Measurements from ENCODE around the gene KPTN. TPM values are rescaled to one million over a fixed set of nuclear protein-coding genes. Genes with fewer than 3 reads are reported as not detected.
"Not testable (repeated sequence)": the region's sequence is repeated elsewhere in the genome, so short reads cannot be mapped to it uniquely, and the experiment has no call there.

KPTN gene
- total RNA-seq, 1 experiment from 2014 or later: 31.5 TPM

DNA sequence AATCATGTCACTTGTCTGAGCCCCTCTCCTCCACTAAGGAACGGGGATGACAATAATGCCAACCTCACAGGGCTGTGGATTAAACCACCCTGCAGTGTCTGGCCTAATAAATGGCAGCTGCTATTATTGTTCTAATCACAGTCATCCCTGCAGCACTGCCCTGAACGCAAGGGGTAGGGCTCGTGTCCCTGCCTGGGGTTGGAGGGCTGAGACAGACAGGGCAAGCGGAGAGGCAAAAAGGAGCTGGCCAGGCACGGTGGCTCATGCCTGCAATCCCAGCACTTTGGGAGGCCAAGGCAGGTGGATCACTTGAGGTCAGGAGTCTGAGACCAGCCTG lies 10.2 kb upstream of the KPTN start:
- DNase-seq (ENCODE audit: low spot score): no peak

DNA sequence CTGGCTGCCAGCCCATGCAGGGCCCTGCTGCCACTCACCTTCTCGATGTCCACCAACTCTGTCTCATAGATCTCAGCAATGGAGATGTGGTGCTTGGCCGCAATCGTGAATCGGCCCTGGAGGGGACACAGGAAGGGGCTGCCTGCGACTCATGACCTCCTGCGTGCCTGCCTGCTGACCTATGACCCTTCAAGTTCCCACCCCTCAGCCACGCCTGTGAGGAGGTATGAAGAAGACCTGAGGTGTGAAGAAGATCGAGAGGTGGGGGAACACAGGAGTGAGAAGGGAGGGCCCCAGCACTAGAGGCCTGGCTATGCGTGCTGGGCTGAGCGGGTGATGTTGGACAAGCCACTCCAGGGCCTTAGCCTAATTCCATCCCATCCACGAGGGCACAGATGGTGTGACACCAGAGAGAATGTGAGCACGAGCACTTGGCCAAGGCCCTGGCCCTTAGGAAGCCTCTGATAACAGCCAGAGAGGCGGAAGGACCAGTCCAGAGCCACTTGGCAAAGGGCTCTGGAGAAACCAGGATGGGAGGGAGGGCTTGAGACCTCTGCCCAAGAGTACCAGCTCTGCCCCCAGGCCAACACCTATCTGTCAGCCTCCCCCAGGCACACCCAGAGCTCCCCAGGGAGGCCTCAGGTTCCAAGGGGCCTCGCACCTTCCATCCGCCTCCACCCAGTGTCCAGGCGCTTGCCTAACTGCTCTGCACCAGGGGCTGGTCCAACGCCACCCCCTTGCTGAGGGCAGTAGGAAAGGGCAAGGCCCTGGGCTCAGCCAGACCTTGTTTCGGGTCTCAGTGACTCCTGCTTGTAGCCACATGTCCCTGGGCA lies 9.6 kb upstream of the KPTN start:
- peak; percentile 97 for DNase-seq (ENCODE audit: low spot score)
- in situ Hi-C loops (cut with HindIII; ENCODE audit: low sequenced_read_pairs): no loop called here

More for the DNA sequence above, 10.2 kb upstream of the KPTN start:
- in situ Hi-C loops (cut with HindIII; ENCODE audit: low sequenced_read_pairs): no loop called here

DNA sequence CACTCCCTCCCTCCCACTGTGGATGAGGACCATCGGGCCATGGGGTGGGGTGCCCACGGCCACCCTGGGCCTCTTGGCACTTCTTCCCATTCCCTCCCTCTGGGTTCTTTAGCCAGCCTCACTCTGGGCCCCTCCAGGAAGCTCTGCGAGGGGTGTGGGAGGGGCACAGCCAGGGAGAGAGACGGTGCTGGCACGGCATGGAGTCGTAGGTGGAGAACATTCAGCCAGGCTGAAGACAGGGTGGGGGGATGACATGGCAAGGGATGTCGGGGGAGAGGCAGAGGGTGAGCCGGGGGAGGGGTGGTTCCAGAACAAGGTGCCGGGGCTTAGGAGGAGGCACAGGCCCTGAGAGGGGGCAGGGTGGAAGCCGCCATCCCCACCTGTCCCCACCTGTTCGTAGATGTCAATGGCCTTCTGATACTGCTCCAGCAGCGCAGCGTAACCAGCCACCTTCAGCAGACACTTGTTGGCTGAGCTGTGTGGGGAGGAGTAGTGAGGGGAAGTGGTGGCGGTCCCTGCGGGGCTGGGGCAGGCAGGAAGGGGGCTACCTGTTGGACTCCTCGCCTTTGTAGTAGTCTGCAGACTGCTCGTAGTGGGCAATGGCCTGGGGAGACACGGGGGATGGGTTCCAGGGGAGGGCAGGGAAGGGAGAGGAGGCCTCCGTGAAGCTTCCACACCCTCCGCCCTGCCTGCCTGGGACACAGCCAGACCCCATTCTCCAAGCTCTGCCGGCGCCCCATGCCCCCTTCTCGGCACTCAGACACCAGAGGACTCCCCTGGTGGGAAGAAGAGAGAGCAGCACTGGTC lies 8.8 kb upstream of the KPTN start:
- DNase-seq (ENCODE audit: low spot score): no peak
- in situ Hi-C loops (cut with HindIII; ENCODE audit: low sequenced_read_pairs): no loop called here

GRCh38 chr19:47492137-47492533 lies 8.1 kb upstream of the KPTN start:
- no peak for DNase-seq (ENCODE audit: low spot score)
- in situ Hi-C loops (cut with HindIII; ENCODE audit: low sequenced_read_pairs): no loop called here

DNA sequence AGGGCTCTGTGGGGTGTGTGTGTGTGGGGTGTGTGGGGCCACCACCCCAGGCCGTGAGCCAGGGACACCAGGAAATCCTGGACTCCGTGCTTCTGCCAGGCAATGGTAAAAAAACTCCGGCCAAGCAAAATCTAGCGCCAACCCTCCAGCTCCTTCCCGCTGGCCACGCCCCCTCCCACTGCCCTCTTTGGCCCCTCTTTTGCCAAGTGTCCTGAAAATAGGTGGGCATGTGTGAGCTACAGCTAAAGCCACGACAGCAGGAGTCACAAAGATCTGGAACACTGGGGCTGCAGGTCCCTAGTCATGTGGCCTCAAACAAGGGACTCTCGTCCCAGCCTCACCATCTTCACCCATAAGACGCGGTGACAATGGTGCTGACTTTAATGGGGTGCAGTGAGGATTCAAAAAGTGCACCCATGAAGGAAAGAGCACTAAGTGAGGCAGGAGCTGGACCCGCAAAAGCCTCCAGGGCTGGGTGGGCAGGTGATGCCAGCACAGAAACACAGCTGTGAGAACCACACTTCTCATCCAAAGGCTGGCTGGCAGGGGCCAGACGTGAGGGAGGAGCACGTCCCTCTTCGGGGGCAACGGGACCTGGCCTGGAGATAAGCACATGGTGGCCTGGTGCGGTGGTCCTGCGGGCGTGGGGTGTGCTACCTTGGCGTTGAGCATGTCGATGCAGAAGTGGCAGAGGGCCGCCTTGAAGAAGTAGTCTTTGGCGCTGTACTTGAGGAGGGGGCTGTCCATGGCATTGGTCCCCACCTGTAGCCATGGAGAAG lies 7.5 kb upstream of the KPTN start:
- in situ Hi-C loops (cut with HindIII; ENCODE audit: low sequenced_read_pairs): no loop called here
- DNase-seq (ENCODE audit: low spot score): no peak

DNA sequence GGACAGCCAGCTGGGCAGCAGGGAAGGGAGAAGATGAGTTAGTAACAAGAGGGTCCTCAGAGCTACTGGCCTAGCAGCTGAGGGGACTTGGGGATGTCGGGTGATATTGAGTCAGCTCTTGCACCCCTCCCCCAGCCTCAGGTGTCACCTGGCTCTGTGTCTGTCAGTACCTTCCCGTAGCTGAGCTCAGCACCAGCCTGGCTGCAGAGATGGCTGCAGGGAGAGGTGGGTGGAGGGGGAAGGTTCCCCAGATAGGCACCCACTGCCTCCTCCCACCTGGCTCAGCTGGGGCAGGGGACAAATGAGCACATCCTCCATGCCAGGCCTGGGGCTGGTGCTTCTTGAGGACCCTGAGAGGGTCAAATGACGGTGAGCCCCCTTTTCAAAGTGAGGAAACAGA lies 6.8 kb upstream of the KPTN start:
- in situ Hi-C loops (cut with HindIII; ENCODE audit: low sequenced_read_pairs): no loop called here
- DNase-seq (ENCODE audit: low spot score): no peak

DNA sequence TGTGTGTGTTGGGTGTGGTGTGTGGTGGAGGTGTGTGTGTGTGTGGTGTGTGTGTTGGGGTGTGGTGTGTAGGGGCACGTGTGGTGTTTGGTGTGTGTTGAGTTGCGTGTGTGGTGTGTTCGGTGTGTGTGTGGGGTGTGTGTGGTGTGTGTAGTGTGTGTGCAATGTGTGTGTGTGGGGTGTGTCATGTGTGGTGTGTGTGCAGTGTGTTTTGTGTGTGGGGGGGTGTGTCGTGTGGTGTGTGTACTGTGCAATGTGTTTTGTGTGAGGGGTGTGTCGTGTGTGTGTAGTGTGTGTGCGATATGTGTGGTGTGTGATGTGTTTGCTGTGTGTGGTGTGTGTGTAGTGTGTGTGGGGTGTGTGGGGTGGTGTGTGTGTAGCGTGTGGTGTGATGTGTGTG lies 6.0 kb upstream of the KPTN start:
- DNase-seq (ENCODE audit: low spot score): no peak
- in situ Hi-C loops (cut with HindIII; ENCODE audit: low sequenced_read_pairs): no loop called here

- in situ Hi-C loops (cut with HindIII; ENCODE audit: low sequenced_read_pairs): no loop called here
- DNase-seq (ENCODE audit: low spot score): peak; percentile 65
Measured at GRCh38 chr19:47489072-47489914, 5.3 kb upstream of the KPTN start.

DNA sequence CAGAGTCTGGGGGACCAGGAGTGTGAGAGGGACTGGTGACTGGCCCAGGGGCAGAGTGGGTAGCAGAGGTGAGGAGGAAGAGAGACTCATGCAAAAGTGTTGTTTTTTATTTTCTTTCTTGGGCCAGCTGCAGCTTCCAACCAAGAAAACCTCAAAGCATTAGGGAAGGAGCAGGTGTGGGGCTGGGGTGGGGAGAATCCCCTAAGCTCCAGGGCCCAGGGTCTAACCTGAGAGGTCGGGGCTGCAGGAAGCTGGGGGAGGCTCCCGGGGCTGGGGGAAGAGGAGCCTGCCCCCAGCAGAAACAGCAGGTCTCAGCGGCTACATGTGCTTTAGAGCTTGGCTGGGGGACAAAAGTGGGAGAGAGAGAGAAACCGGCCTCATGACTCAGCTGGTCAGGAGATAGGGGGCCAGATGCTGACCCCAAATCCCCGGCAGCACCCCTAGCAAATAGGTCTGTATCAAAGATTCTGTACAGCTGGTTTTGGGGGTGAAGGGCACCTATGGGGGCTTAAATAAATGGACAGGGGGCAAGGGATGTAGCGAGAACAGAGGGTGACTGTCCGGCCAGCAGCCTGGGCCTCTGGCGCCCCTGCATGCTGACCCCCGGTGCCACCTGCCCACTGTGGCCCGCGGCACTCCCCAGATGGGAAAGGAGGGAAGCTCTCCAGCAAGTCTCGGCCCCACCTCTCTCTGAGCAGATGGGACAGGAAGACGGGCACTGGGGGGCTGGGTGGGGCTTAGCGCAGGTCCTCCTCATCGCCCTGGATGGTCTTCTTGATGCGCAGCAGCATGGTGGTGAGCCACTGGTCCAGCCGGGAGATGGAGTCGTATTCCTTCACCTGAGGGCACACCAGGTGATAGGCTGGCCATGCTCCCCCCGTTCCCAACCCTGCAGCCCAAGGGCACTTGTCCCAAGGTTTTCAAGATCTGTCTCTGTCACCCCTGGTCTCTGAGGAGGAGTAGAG lies 3.8 kb upstream of the KPTN start:
- in situ Hi-C loops (cut with HindIII; ENCODE audit: low sequenced_read_pairs): no loop called here

GRCh38 chr19:47486900-47487299 lies 2.9 kb upstream of the KPTN start:
- DNase-seq (ENCODE audit: low spot score): no peak
- in situ Hi-C loops (cut with HindIII; ENCODE audit: low sequenced_read_pairs): no loop called here

More for the DNA sequence above, 3.8 kb upstream of the KPTN start:
- DNase-seq (ENCODE audit: low spot score): no peak

- in situ Hi-C loops (cut with HindIII; ENCODE audit: low sequenced_read_pairs): not testable (repeated sequence)
Measured at GRCh38 chr19:47486220-47486619, 2.2 kb upstream of the KPTN start.

GRCh38 chr19:47485210-47485609 lies 1.2 kb upstream of the KPTN start:
- in situ Hi-C loops (cut with HindIII; ENCODE audit: low sequenced_read_pairs): no loop called here
- no peak for DNase-seq (ENCODE audit: low spot score)

More at GRCh38 chr19:47486220-47486619, 2.2 kb upstream of the KPTN start:
- DNase-seq (ENCODE audit: low spot score): not testable (repeated sequence)

DNA sequence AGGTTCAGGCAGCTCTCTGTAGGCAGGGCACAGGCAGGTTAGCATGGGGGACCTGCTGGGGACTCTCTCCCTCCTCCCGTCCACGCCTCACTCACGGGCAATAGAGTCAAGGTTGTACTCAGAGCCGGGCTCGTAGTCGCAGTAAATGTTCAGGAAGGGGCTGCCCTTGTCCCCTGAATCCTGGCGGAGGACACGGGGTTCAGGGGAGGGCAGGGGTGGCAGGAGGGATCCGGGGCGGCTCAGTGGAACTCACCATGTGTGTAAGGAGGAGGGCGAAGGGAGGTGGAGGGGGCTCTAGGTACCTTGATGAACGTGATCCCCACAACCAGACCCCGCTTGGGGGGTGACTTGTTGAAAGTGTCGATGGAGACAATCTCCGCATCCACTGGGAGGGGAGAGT lies 819 bp downstream of the KPTN start:
- in situ Hi-C loops (cut with HindIII; ENCODE audit: low sequenced_read_pairs): no loop called here
- DNase-seq (ENCODE audit: low spot score): no peak

GRCh38 chr19:47481460-47482052 lies 2.5 kb downstream of the KPTN start:
- in situ Hi-C loops (cut with HindIII; ENCODE audit: low sequenced_read_pairs): no loop called here
- no peak for DNase-seq (ENCODE audit: low spot score)

DNA sequence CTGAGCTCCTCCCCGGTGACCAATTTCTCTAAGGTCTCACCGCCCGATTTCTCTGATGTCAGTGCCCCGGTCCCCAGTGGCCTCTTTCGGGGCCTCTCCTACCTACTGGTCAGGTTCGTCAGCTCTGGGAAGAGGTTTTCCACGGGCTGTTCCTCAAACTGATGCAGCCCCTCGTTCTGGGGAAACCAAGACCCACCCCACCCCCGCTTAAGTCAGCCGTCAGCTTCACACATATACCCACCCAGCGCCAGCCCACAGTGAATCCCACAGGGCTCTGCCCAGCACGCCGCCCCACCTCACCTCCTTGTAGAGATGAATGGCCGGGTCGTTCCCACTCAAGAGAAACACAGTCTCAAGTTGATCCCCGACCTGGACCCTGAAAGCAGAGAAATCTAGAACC lies 3.4 kb downstream of the KPTN start:
- DNase-seq (ENCODE audit: low spot score): no peak
- in situ Hi-C loops (cut with HindIII; ENCODE audit: low sequenced_read_pairs): no loop called here

DNA sequence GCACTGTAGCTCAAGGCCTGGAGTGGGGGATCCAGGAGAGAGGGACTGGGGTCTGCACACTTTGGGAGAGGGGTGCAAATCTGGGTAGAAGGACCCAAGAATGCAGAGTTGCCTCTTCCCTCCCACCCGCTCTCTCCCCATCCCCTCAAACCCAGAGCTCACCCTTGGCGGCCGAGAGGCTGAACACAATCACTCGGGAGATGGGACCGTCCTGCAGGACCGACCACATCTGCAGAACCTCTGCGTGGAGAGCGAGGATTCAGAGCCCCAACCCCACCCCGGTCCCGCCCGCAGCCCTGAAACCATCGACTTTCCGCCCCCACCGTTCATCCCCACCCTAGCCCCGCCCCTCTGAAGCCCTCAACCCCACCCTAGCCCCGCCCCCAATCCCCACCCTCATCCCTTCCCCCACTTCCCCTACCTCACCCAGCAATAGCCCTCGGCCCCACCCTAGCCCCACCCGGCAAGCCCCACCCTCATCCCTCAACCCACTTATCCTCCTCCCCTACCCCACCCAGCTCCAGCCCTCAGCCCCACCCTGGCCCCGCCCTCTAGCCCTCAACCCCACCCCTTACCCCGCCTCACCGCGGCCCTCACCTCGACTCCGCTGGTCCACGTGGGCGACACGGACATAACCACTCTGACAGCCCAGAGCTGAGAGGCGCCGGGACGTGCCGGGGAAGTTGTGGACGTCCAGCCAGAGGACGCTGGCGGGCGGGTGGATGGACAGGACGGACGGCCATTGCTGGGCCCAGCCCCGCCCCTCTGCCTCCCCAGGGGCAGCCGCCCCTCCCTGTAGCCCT lies 4.1 kb downstream of the KPTN start:
- DNase-seq (ENCODE audit: low spot score): no peak
- in situ Hi-C loops (cut with HindIII; ENCODE audit: low sequenced_read_pairs): no loop called here
